VCaP (cell line): Measurements from ENCODE around the gene SLC35E3.
A peak's percentile ranks its signal among the peaks of the same experiment; 100 is the strongest.

Experiments
- H3K27ac ChIP-seq: fragments of 450-650 bp; 2 replicates; pipeline ENCODE4 v1.5.1; 2017
- CTCF ChIP-seq: fragments of 450-650 bp; conservative IDR thresholded peaks from 2 replicates; pipeline ENCODE4 v1.5.1; 2017; ENCODE audit warnings: mild to moderate bottlenecking, moderate library complexity

SLC35E3 gene

GRCh38 chr12:68780731-68781130 lies 34.8 kb downstream of the SLC35E3 start:
- no peak overlapping the region for H3K27ac ChIP-seq
- no peak for TF ChIP-seq CTCF

- H3K27ac ChIP-seq: no peak overlapping the region
- no peak for TF ChIP-seq CTCF
Measured at GRCh38 chr12:68781728-68782127, 35.8 kb downstream of the SLC35E3 start.

GRCh38 chr12:68784015-68784414 lies 38.0 kb downstream of the SLC35E3 start:
- TF ChIP-seq CTCF: no peak
- no peak overlapping the region for H3K27ac ChIP-seq

- H3K27ac ChIP-seq: no peak overlapping the region
Measured at GRCh38 chr12:68785358-68785757, 39.4 kb downstream of the SLC35E3 start.

GRCh38 chr12:68785823-68786222 lies 39.8 kb downstream of the SLC35E3 start:
- no peak overlapping the region for H3K27ac ChIP-seq
- no peak for TF ChIP-seq CTCF

More at GRCh38 chr12:68785358-68785757, 39.4 kb downstream of the SLC35E3 start:
- TF ChIP-seq CTCF: no peak

GRCh38 chr12:68786929-68787328 lies 41.0 kb downstream of the SLC35E3 start:
- H3K27ac ChIP-seq: no peak overlapping the region
- TF ChIP-seq CTCF: peak; percentile 61

- H3K27ac ChIP-seq: no peak overlapping the region
- TF ChIP-seq CTCF: no peak
Measured at GRCh38 chr12:68788554-68789143, 42.7 kb downstream of the SLC35E3 start.
